ENCODE data around the gene FGD3. TPM values are rescaled to one million over a fixed set of nuclear protein-coding genes. Genes with fewer than 3 reads are reported as not detected.
A peak's percentile ranks its signal among the peaks of the same experiment; 100 is the strongest.

Gene FGD3
- total and polyA plus RNA-seq, 5 experiments from 2014 or later, result 64.2 to 330 (median 161) TPM

- peak; percentile 26 to 30 for ATAC-seq
- DNase-seq, result peak in 5 of 10 donors; percentile 22 to 61 (median 45)
- peaks cover 0 to 70% (median 19%) of the 10 kb centered on the region in 3 donors for H3K36me3 Mint-ChIP-seq
Observed at GRCh38 chr9:93024986-93025630, 77.8 kb downstream of the FGD3 start.

DNA sequence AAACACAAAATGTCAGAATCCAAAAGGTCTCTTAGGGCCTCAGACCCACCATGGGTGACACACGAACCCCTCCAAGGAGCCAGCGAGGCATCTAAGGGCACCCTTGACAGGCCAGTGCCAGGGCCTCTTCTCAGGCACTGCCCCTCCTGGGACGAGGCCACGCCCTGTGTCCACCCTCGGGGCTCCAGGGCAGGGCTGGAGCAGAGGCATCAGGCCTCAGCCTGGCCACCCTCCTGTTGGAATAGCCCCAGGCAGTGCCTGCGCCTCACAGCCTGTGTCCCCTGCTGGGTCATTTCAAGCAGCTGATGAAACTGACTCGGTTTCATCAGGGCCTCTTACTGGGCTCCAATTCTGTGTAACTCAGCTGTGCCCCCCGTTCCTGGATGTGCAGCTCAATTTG is 78.4 kb downstream of the FGD3 start:
- Mint-ChIP-seq H3K36me3 (peaks cover 2 to 69% (median 21%) of the 10 kb centered on the region in 3 donors), H3K27me3 (no peaks in the 10 kb centered on the region), H3K4me3 (peak overlapping the region in 9 of 10 donors; percentile 43 to 83 (median 78)), H3K9me3 (no peaks in the 10 kb centered on the region), H3K27ac (peak overlapping the region; percentile 96 to 100 (median 98)), H3K4me1 (peaks cover 31 to 89% (median 82%) of the 10 kb centered on the region in 4 donors)
- no peak for DNase-seq
- ATAC-seq, result no peak
- POLR2A ChIA-PET, result interaction anchor here (0.8 to 15.4 kb wide), 29 partner anchors 8 to 118 kb away, joined by 3 to 608 read pairs (median 5); partner anchors contain the start of genes CARD19, NINJ1 and SUSD3

More at GRCh38 chr9:93024986-93025630, 77.8 kb downstream of the FGD3 start:
- POLR2A ChIA-PET, result interaction anchor here (0.5 to 15.4 kb wide), 30 partner anchors 9 to 119 kb away, joined by 3 to 608 read pairs (median 5); partner anchors contain the start of genes NINJ1 and SUSD3
- Mint-ChIP-seq H3K27me3 (no peaks in the 10 kb centered on the region), H3K27ac (peak overlapping the region; percentile 96 to 100 (median 98)), H3K4me1 (peaks cover 30 to 89% (median 79%) of the 10 kb centered on the region in 4 donors), H3K4me3 (peak overlapping the region; percentile 43 to 83 (median 78)), H3K9me3 (no peaks in the 10 kb centered on the region)

DNA sequence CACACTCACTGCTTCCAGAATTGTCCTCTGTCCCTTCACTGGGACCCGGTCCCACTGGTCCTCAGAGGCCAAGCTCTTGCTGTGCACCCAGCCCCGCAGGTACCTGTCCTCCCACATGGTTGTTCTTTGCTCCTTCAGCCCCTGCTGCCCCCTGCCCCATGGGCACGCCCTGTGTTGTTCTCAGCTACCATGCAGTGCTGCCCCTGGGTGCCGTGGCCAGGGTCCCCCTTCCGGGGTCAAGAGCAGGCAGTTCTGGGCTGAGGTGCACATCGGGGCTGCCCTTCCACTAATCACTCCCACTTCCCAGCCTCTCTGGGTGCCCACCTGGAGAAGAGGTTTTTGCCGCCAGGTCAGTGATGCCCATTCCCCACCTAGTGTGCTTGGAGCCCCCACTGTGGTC is 79.3 kb downstream of the FGD3 start:
- Mint-ChIP-seq H3K4me1 (peaks cover 34 to 92% (median 88%) of the 10 kb centered on the region in 4 donors), H3K27me3 (no peaks in the 10 kb centered on the region), H3K4me3 (peak overlapping the region in 7 of 10 donors; percentile 75 to 95 (median 81)), H3K9me3 (no peaks in the 10 kb centered on the region), H3K27ac (peak overlapping the region; percentile 96 to 100 (median 99)), H3K36me3 (peaks cover 5 to 69% (median 23%) of the 10 kb centered on the region in 3 donors)
- ATAC-seq (no peak), DNase-seq (no peak)
- POLR2A ChIA-PET, result interaction anchor here (0.9 to 15.4 kb wide), 16 partner anchors 9 to 81 kb away, joined by 3 to 608 read pairs (median 12); partner anchors contain the start of genes CARD19 and SUSD3

DNA sequence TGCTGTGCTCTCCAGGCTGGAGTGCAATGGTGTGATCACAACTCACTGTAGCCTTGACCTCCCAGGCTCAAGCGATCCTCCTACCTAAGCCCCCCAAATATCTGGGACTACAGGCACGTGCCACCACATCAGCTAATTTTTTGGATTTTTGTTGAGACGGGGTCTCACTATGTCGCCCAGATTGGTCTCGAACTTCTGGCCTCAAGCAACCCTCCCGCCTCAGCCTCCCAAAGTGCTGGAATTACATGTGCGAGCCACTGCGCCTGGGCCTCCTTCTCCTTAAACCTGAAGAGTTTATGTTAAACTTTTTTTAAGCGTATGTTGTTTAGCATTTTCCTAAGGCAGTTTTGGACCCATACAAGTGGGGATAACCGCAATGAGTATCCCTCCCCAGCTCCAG is 80.4 kb downstream of the FGD3 start:
- DNase-seq, result no peak
- POLR2A ChIA-PET, result interaction anchor here (0.7 to 15.4 kb wide), 27 partner anchors 8 to 539 kb away, joined by 3 to 608 read pairs (median 6); partner anchors contain the start of genes CARD19 and SUSD3
- Mint-ChIP-seq H3K4me1 (peaks cover 38 to 95% (median 92%) of the 10 kb centered on the region in 4 donors), H3K9me3 (no peaks in the 10 kb centered on the region), H3K27me3 (no peaks in the 10 kb centered on the region), H3K36me3 (peaks cover 5 to 71% (median 24%) of the 10 kb centered on the region in 3 donors), H3K27ac (peak overlapping the region; percentile 96 to 100 (median 99)), H3K4me3 (peak overlapping the region; percentile 66 to 95 (median 83))
- no peak for ATAC-seq

DNA sequence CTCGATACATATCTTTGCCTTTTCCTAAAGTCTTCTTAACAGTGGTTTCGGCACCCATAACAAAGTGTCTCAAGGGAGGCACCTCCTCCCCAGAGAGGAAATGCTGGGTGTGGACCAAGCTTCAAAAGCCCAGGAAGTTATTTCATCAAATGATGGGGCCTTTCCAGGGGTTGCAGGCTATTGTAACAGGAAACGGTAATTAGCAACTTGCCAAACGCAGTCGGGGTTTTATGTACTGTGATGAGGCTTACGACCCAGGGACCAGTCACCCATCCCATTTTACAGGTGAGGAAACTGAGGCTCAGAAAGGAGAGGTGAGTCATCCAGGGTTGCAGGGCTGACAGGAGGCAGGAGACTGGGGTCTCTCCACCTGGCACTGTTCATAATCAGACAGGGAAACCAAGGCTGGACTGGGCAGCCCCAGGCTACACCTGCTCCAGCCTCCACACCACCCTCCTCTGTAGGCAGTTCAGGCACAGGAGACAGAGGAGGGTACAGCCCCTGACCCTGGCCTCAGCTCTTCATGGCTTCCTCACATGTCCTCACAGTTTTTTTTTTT is 81.2 kb downstream of the FGD3 start:
- peaks cover 38 to 91% (median 87%) of the 10 kb centered on the region in 4 donors for H3K4me1 Mint-ChIP-seq
- POLR2A ChIA-PET, result interaction anchor here (0.7 to 15.4 kb wide), 30 partner anchors 8 to 538 kb away, joined by 3 to 608 read pairs (median 6); partner anchors contain the start of genes CARD19, NINJ1 and SUSD3

DNA sequence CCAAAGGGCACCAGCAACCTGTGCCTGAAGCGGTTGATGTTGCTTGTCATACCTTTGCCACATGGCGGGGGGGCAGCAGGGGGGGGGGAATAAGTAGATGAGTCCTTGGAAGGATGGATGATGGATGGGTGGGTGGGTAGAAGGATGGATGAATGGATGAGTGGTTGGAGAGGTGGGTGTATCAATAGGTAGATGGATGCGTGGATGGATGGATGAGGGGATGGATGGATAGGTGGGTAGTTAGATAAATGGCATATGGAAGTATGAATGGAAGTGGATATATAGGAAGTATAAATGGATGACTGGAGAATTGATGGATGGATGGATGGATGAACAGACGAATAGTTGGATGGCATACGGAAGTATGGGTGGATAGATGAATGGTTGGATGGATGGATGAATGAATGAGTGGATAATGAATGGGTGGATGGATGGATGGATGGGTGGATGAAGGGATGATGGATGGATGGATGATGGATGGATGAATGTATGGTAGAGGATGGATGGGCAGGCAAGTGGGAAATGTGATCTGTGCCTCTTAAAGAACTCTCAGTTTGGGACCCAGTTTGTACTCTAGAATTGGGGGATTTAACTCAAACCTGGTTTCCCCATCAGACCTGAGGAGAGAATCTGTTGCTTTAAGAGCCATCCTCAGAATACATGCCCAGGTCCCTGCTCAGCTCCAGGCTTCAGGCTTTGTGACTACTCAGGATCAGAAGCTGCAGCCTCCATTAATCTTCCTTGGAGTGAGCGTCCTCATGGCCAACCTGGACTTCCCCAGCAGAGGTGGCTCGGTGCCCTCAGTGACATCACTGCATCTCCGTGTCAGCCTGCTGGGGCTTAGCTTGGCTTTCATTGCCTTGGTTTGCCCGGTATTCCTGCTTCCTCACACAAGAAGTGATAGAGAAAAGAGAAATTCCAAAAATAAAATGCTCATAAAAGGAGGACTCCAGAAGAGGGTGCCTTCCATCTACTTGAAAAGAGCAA is 83.6 kb downstream of the FGD3 start:
- POLR2A ChIA-PET, result interaction anchor here (0.7 to 15.4 kb wide), 7 partner anchors 9 to 63 kb away, joined by 3 to 608 read pairs (median 15); partner anchors contain the start of gene SUSD3
- H3K36me3 Mint-ChIP-seq, result peaks cover 5 to 68% (median 22%) of the 10 kb centered on the region in 3 donors
- H3K9me3 Mint-ChIP-seq, result no peaks in the 10 kb centered on the region
- DNase-seq (no peak), ATAC-seq (no peak)
- peak overlapping the region; percentile 96 to 100 (median 98) for H3K27ac Mint-ChIP-seq
- H3K4me3 Mint-ChIP-seq, result peak overlapping the region in 9 of 10 donors; percentile 1 to 65 (median 44)
- H3K27me3 Mint-ChIP-seq, result no peaks in the 10 kb centered on the region
- H3K4me1 Mint-ChIP-seq, result peaks cover 30 to 85% (median 78%) of the 10 kb centered on the region in 4 donors

More for the DNA sequence above, 81.2 kb downstream of the FGD3 start:
- Mint-ChIP-seq H3K27me3 (no peaks in the 10 kb centered on the region), H3K9me3 (no peaks in the 10 kb centered on the region), H3K27ac (peak overlapping the region; percentile 96 to 100 (median 99)), H3K4me3 (peak overlapping the region; percentile 66 to 95 (median 83)), H3K36me3 (peaks cover 5 to 73% (median 23%) of the 10 kb centered on the region in 3 donors)
- peak; percentile 32 to 91 (median 80) for DNase-seq
- peak; percentile 85 to 92 for ATAC-seq

DNA sequence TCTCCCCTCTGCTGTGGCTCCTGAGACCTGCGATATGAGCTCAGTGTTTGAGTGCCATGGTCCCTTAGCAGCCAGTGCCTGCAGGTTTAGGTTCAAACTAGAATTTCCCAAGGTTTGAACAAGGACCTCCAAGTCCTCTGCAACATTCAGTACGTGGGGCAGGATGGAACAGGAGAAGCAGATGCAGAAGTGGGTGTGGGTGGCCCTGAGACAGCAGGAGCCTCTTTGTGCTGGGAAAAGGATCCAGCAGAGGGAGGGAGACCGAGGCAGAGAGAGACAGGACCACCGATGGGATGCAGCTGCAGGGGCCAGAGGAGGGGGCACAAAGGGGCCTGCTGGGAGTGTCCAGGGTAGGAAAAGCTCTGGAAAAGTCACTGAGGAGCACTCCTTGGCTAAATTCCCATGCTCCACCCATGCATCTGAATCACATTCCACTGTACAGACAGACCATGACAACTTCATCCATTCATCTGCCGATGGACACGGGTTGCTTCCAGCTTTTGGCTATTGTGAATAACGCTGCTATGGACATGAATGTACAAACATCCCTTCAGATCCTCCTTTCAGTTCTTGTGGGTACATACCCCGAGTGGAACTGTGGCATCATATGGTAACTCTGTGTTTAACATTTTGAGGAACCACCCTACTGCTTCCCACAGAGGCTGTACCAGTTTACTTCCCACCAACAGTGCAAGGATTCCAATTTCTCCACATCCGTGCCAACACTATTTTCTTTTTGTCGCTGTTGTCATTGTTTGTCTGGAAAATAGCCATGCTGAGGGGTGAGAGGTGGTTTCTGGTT is 84.5 kb downstream of the FGD3 start:
- DNase-seq (no peak), ATAC-seq (no peak)
- POLR2A ChIA-PET, result interaction anchor here (0.5 to 15.4 kb wide), 7 partner anchors 9 to 77 kb away, joined by 3 to 608 read pairs (median 5); partner anchors contain the start of gene SUSD3
- Mint-ChIP-seq H3K27ac (peak overlapping the region; percentile 91 to 100 (median 98)), H3K27me3 (no peaks in the 10 kb centered on the region), H3K4me3 (peak overlapping the region in 5 of 10 donors; percentile 5 to 47 (median 27)), H3K9me3 (no peaks in the 10 kb centered on the region), H3K4me1 (peaks cover 29 to 84% (median 78%) of the 10 kb centered on the region in 4 donors), H3K36me3 (peaks cover 5 to 69% (median 22%) of the 10 kb centered on the region in 3 donors)

GRCh38 chr9:93032545-93032944 is 85.2 kb downstream of the FGD3 start:
- Mint-ChIP-seq H3K4me3 (peak overlapping the region in 6 of 10 donors; percentile 29 to 60 (median 50)), H3K9me3 (no peaks in the 10 kb centered on the region), H3K27ac (peak overlapping the region; percentile 91 to 100 (median 98)), H3K4me1 (peaks cover 28 to 80% (median 77%) of the 10 kb centered on the region in 4 donors), H3K27me3 (no peaks in the 10 kb centered on the region), H3K36me3 (peaks cover 5 to 71% (median 18%) of the 10 kb centered on the region in 3 donors)
- DNase-seq (no peak), ATAC-seq (no peak)
- POLR2A ChIA-PET, result interaction anchor here (0.5 to 15.4 kb wide), 7 partner anchors 9 to 76 kb away, joined by 3 to 608 read pairs (median 5); partner anchors contain the start of gene SUSD3

- ATAC-seq (no peak), DNase-seq (no peak)
- Mint-ChIP-seq H3K4me1 (peaks cover 25 to 79% (median 75%) of the 10 kb centered on the region in 4 donors), H3K36me3 (peaks cover 5 to 66% (median 17%) of the 10 kb centered on the region in 3 donors), H3K27me3 (no peaks in the 10 kb centered on the region), H3K9me3 (no peaks in the 10 kb centered on the region), H3K4me3 (peak overlapping the region in 3 of 10 donors; percentile 41 to 51 (median 41)), H3K27ac (peak overlapping the region; percentile 80 to 94 (median 88))
- POLR2A ChIA-PET, result interaction anchor here (0.6 to 15.4 kb wide), 6 partner anchors 8 to 30 kb away, joined by 3 to 608 read pairs (median 6); partner anchors contain the start of gene SUSD3
Observed at GRCh38 chr9:93033531-93033930, 86.2 kb downstream of the FGD3 start.

GRCh38 chr9:93035106-93035660 is 87.9 kb downstream of the FGD3 start:
- H3K27ac Mint-ChIP-seq, result peak overlapping the region in 6 of 10 donors; percentile 47 to 94 (median 90)
- peaks cover 31 to 79% (median 74%) of the 10 kb centered on the region in 4 donors for H3K4me1 Mint-ChIP-seq
- DNase-seq (no peak), ATAC-seq (no peak)
- peaks cover 5 to 55% (median 12%) of the 10 kb centered on the region in 3 donors for H3K36me3 Mint-ChIP-seq
- no peaks in the 10 kb centered on the region for H3K27me3 Mint-ChIP-seq
- no peaks in the 10 kb centered on the region for H3K9me3 Mint-ChIP-seq
- H3K4me3 Mint-ChIP-seq, result no peak overlapping the region
- POLR2A ChIA-PET, result interaction anchor here (0.5 to 8.2 kb wide), 11 partner anchors 10 to 178 kb away, joined by 3 to 159 read pairs (median 4); no protein-coding TSS in a partner anchor
